ENCODE results near the gene TBC1D4.
A peak's percentile ranks its signal among the peaks of the same experiment; 100 is the strongest.
"Not testable (repeated sequence)": the region's sequence is repeated elsewhere in the genome, so short reads cannot be mapped to it uniquely, and the experiment has no call there.

Gene TBC1D4

GRCh38 chr13:75250526-75251178 lies 231.3 kb downstream of the TBC1D4 start:
- Histone ChIP-seq H4K8ac (ENCODE audit: low read length) (no peak overlapping the region), H3K4me2 (ENCODE audit: low read length, poor library complexity, severe bottlenecking) (no peak overlapping the region), H3K18ac (ENCODE audit: low read depth in 1 of 2, low read length in 2 of 2) (no peak overlapping the region), H3K4me3 (ENCODE audit: insufficient read depth in 1 of 2, low read depth in 1 of 2, low read length in 2 of 2) (peak overlapping the region in 1 of 2 experiments; percentile 30), H3K9me3 (ENCODE audit: control insufficient read depth, low read length) (no peaks in the 10 kb centered on the region), H3K4me1 (ENCODE audit: control insufficient read depth, insufficient read depth, low read depth, low read length) (no peaks in the 10 kb centered on the region), H3K14ac (ENCODE audit: low read length in 2 of 2) (no peak overlapping the region), H3K4ac (ENCODE audit: low read depth in 1 of 2, low read length in 2 of 2) (no peak overlapping the region), H4K91ac (ENCODE audit: low read length) (no peak overlapping the region), H3K79me1 (replicated peaks; ENCODE audit: low read length, poor library complexity, severe bottlenecking) (no peaks in the 10 kb centered on the region), H2AFZ (ENCODE audit: low read depth, low read length) (no peak overlapping the region), H3K27me3 (ENCODE audit: control insufficient read depth in 1 of 2, insufficient read depth in 1 of 2, low read length in 2 of 2) (peaks cover 0 to 3% of the 10 kb centered on the region in 2 experiments), H2BK5ac (ENCODE audit: low read depth, low read length, poor library complexity, severe bottlenecking) (no peak overlapping the region), H3K36me3 (ENCODE audit: control insufficient read depth in 1 of 2, insufficient read depth in 2 of 2, low read depth in 1 of 2, low read length in 2 of 2) (no peaks in the 10 kb centered on the region), H3K23ac (ENCODE audit: low read length in 2 of 2) (no peak overlapping the region), H3K27ac (ENCODE audit: low read length, poor library complexity, severe bottlenecking) (no peak overlapping the region), H2BK15ac (ENCODE audit: low read depth, poor library complexity, severe bottlenecking) (no peak overlapping the region), H3K9ac (ENCODE audit: low read length) (peak overlapping the region; percentile 71), H2BK12ac (ENCODE audit: low read length in 2 of 2) (no peak overlapping the region), H2BK120ac (ENCODE audit: low read depth, low read length) (no peak overlapping the region), H2AK5ac (ENCODE audit: low read length, severe bottlenecking) (no peak overlapping the region)
- WGBS: no CpG with 5 or more reads among the region's 7 CpGs
- DNase-seq: no peak

GRCh38 chr13:75245578-75245977 lies 236.4 kb downstream of the TBC1D4 start:
- not testable (repeated sequence) for H3K4ac ChIP-seq (ENCODE audit: low read depth in 1 of 2, low read length in 2 of 2); H2BK12ac ChIP-seq (ENCODE audit: low read length in 2 of 2); H2BK15ac ChIP-seq (ENCODE audit: low read depth, poor library complexity, severe bottlenecking); H2BK5ac ChIP-seq (ENCODE audit: low read depth, low read length, poor library complexity, severe bottlenecking); H3K9me3 ChIP-seq (ENCODE audit: control insufficient read depth, low read length); H3K14ac ChIP-seq (ENCODE audit: low read length in 2 of 2); H4K91ac ChIP-seq (ENCODE audit: low read length); H3K4me3 ChIP-seq (ENCODE audit: insufficient read depth in 1 of 2, low read depth in 1 of 2, low read length in 2 of 2); H3K18ac ChIP-seq (ENCODE audit: low read depth in 1 of 2, low read length in 2 of 2); H2BK120ac ChIP-seq (ENCODE audit: low read depth, low read length); H3K27me3 ChIP-seq (ENCODE audit: control insufficient read depth in 1 of 2, insufficient read depth in 1 of 2, low read length in 2 of 2); DNase-seq; H3K36me3 ChIP-seq (ENCODE audit: control insufficient read depth in 1 of 2, insufficient read depth in 2 of 2, low read depth in 1 of 2, low read length in 2 of 2); H3K9ac ChIP-seq (ENCODE audit: low read length); H3K27ac ChIP-seq (ENCODE audit: low read length, poor library complexity, severe bottlenecking); H4K8ac ChIP-seq (ENCODE audit: low read length); H3K79me1 ChIP-seq (replicated peaks; ENCODE audit: low read length, poor library complexity, severe bottlenecking); H3K4me2 ChIP-seq (ENCODE audit: low read length, poor library complexity, severe bottlenecking); H2AK5ac ChIP-seq (ENCODE audit: low read length, severe bottlenecking); H3K4me1 ChIP-seq (ENCODE audit: control insufficient read depth, insufficient read depth, low read depth, low read length); H3K23ac ChIP-seq (ENCODE audit: low read length in 2 of 2); H2AFZ ChIP-seq (ENCODE audit: low read depth, low read length)
- WGBS: 94% methylated on average over 4 of the region's 5 CpGs

GRCh38 chr13:75240240-75240639 lies 241.7 kb downstream of the TBC1D4 start:
- 91% methylated on average over 19 of the region's 22 CpGs for WGBS
- H3K4ac ChIP-seq (ENCODE audit: low read depth in 1 of 2, low read length in 2 of 2): not testable (repeated sequence)

GRCh38 chr13:75236774-75237173 lies 245.2 kb downstream of the TBC1D4 start:
- H2AFZ ChIP-seq (ENCODE audit: low read depth, low read length): no peak overlapping the region
- WGBS: 84% methylated on average over 3 of the region's 3 CpGs
- no peak overlapping the region for H2BK12ac ChIP-seq (ENCODE audit: low read length in 2 of 2)
- H3K4me2 ChIP-seq (ENCODE audit: low read length, poor library complexity, severe bottlenecking): no peak overlapping the region
- H3K4me3 ChIP-seq (ENCODE audit: insufficient read depth in 1 of 2, low read depth in 1 of 2, low read length in 2 of 2): no peak overlapping the region
- H3K36me3 ChIP-seq (ENCODE audit: control insufficient read depth in 1 of 2, insufficient read depth in 2 of 2, low read depth in 1 of 2, low read length in 2 of 2): no peaks in the 10 kb centered on the region
- no peak overlapping the region for H4K91ac ChIP-seq (ENCODE audit: low read length)
- no peaks in the 10 kb centered on the region for H3K4me1 ChIP-seq (ENCODE audit: control insufficient read depth, insufficient read depth, low read depth, low read length)
- H3K18ac ChIP-seq (ENCODE audit: low read depth in 1 of 2, low read length in 2 of 2): no peak overlapping the region
- no peak overlapping the region for H2BK15ac ChIP-seq (ENCODE audit: low read depth, poor library complexity, severe bottlenecking)
- H3K14ac ChIP-seq (ENCODE audit: low read length in 2 of 2): no peak overlapping the region
- H3K9ac ChIP-seq (ENCODE audit: low read length): no peak overlapping the region
- H3K27me3 ChIP-seq (ENCODE audit: control insufficient read depth in 1 of 2, insufficient read depth in 1 of 2, low read length in 2 of 2): no peaks in the 10 kb centered on the region
- H4K8ac ChIP-seq (ENCODE audit: low read length): no peak overlapping the region
- H3K4ac ChIP-seq (ENCODE audit: low read depth in 1 of 2, low read length in 2 of 2): no peak overlapping the region
- no peak overlapping the region for H3K23ac ChIP-seq (ENCODE audit: low read length in 2 of 2)
- DNase-seq: no peak
- no peak overlapping the region for H3K27ac ChIP-seq (ENCODE audit: low read length, poor library complexity, severe bottlenecking)
- no peaks in the 10 kb centered on the region for H3K79me1 ChIP-seq (replicated peaks; ENCODE audit: low read length, poor library complexity, severe bottlenecking)
- H2BK120ac ChIP-seq (ENCODE audit: low read depth, low read length): no peak overlapping the region
- H2AK5ac ChIP-seq (ENCODE audit: low read length, severe bottlenecking): no peak overlapping the region
- H3K9me3 ChIP-seq (ENCODE audit: control insufficient read depth, low read length): peaks cover 5% of the 10 kb centered on the region
- no peak overlapping the region for H2BK5ac ChIP-seq (ENCODE audit: low read depth, low read length, poor library complexity, severe bottlenecking)

More at GRCh38 chr13:75240240-75240639, 241.7 kb downstream of the TBC1D4 start:
- DNase-seq; H2BK120ac ChIP-seq (ENCODE audit: low read depth, low read length); H2AFZ ChIP-seq (ENCODE audit: low read depth, low read length); H4K8ac ChIP-seq (ENCODE audit: low read length); H2AK5ac ChIP-seq (ENCODE audit: low read length, severe bottlenecking); H3K27ac ChIP-seq (ENCODE audit: low read length, poor library complexity, severe bottlenecking); H3K23ac ChIP-seq (ENCODE audit: low read length in 2 of 2); H4K91ac ChIP-seq (ENCODE audit: low read length); H3K18ac ChIP-seq (ENCODE audit: low read depth in 1 of 2, low read length in 2 of 2); H2BK5ac ChIP-seq (ENCODE audit: low read depth, low read length, poor library complexity, severe bottlenecking); H3K4me1 ChIP-seq (ENCODE audit: control insufficient read depth, insufficient read depth, low read depth, low read length); H3K4me2 ChIP-seq (ENCODE audit: low read length, poor library complexity, severe bottlenecking); H3K9ac ChIP-seq (ENCODE audit: low read length); H3K9me3 ChIP-seq (ENCODE audit: control insufficient read depth, low read length); H3K14ac ChIP-seq (ENCODE audit: low read length in 2 of 2); H2BK12ac ChIP-seq (ENCODE audit: low read length in 2 of 2); H3K36me3 ChIP-seq (ENCODE audit: control insufficient read depth in 1 of 2, insufficient read depth in 2 of 2, low read depth in 1 of 2, low read length in 2 of 2); H2BK15ac ChIP-seq (ENCODE audit: low read depth, poor library complexity, severe bottlenecking); H3K4me3 ChIP-seq (ENCODE audit: insufficient read depth in 1 of 2, low read depth in 1 of 2, low read length in 2 of 2); H3K79me1 ChIP-seq (replicated peaks; ENCODE audit: low read length, poor library complexity, severe bottlenecking); H3K27me3 ChIP-seq (ENCODE audit: control insufficient read depth in 1 of 2, insufficient read depth in 1 of 2, low read length in 2 of 2): not testable (repeated sequence)
